ENCODE data around the gene TALDO1. TPM values are rescaled to one million over a fixed set of nuclear protein-coding genes. Genes with fewer than 3 reads are reported as not detected.

The TALDO1 gene
- total and polyA plus RNA-seq, 2 of the 8 experiments (the other 6 are each of a cell fraction or from before 2014, with no cell fraction given), result 265 to 308 TPM

DNA sequence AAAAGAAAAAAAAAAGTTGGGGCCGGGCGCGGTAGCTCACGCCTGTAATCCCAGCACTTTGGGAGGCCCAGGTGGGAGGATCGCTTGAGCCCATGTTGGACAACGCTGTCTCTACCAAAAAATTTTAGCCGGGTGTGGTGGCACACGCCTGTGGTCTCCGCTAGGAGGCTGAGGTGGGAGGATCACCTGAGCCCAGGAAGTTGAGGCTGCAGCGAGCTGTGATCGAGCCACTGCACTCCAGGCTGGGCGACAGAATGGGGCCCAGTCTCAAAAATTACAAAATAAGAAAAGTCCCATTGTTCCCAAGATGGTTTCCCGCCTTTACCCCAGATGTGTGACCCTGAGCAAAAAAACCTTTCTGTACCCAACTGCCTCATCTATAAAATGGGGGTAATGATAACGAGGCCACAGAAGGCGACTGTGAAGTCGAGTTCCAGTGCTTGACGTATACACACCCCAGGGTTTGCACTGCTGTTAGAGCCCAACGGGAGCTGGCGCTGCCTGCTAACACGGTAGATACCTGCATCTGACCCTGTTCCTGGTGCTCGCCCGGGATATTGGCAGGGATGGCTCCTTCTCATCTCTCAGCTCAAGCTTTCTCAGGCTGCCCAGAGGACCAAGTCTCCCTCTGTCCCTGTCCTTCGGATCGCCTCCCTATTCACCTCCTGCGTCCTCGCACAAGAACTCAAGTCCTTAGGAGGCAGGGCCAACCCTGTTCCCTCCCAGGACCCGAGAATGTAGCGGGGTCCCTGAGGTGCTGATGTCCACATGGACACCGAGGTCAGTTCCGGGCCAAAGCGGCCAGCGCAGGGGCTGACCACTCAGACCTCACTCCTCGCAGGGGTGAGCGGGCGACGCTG, 61.4 kb downstream of the TALDO1 start (continued):
- TF ChIP-seq, protein P1, sequence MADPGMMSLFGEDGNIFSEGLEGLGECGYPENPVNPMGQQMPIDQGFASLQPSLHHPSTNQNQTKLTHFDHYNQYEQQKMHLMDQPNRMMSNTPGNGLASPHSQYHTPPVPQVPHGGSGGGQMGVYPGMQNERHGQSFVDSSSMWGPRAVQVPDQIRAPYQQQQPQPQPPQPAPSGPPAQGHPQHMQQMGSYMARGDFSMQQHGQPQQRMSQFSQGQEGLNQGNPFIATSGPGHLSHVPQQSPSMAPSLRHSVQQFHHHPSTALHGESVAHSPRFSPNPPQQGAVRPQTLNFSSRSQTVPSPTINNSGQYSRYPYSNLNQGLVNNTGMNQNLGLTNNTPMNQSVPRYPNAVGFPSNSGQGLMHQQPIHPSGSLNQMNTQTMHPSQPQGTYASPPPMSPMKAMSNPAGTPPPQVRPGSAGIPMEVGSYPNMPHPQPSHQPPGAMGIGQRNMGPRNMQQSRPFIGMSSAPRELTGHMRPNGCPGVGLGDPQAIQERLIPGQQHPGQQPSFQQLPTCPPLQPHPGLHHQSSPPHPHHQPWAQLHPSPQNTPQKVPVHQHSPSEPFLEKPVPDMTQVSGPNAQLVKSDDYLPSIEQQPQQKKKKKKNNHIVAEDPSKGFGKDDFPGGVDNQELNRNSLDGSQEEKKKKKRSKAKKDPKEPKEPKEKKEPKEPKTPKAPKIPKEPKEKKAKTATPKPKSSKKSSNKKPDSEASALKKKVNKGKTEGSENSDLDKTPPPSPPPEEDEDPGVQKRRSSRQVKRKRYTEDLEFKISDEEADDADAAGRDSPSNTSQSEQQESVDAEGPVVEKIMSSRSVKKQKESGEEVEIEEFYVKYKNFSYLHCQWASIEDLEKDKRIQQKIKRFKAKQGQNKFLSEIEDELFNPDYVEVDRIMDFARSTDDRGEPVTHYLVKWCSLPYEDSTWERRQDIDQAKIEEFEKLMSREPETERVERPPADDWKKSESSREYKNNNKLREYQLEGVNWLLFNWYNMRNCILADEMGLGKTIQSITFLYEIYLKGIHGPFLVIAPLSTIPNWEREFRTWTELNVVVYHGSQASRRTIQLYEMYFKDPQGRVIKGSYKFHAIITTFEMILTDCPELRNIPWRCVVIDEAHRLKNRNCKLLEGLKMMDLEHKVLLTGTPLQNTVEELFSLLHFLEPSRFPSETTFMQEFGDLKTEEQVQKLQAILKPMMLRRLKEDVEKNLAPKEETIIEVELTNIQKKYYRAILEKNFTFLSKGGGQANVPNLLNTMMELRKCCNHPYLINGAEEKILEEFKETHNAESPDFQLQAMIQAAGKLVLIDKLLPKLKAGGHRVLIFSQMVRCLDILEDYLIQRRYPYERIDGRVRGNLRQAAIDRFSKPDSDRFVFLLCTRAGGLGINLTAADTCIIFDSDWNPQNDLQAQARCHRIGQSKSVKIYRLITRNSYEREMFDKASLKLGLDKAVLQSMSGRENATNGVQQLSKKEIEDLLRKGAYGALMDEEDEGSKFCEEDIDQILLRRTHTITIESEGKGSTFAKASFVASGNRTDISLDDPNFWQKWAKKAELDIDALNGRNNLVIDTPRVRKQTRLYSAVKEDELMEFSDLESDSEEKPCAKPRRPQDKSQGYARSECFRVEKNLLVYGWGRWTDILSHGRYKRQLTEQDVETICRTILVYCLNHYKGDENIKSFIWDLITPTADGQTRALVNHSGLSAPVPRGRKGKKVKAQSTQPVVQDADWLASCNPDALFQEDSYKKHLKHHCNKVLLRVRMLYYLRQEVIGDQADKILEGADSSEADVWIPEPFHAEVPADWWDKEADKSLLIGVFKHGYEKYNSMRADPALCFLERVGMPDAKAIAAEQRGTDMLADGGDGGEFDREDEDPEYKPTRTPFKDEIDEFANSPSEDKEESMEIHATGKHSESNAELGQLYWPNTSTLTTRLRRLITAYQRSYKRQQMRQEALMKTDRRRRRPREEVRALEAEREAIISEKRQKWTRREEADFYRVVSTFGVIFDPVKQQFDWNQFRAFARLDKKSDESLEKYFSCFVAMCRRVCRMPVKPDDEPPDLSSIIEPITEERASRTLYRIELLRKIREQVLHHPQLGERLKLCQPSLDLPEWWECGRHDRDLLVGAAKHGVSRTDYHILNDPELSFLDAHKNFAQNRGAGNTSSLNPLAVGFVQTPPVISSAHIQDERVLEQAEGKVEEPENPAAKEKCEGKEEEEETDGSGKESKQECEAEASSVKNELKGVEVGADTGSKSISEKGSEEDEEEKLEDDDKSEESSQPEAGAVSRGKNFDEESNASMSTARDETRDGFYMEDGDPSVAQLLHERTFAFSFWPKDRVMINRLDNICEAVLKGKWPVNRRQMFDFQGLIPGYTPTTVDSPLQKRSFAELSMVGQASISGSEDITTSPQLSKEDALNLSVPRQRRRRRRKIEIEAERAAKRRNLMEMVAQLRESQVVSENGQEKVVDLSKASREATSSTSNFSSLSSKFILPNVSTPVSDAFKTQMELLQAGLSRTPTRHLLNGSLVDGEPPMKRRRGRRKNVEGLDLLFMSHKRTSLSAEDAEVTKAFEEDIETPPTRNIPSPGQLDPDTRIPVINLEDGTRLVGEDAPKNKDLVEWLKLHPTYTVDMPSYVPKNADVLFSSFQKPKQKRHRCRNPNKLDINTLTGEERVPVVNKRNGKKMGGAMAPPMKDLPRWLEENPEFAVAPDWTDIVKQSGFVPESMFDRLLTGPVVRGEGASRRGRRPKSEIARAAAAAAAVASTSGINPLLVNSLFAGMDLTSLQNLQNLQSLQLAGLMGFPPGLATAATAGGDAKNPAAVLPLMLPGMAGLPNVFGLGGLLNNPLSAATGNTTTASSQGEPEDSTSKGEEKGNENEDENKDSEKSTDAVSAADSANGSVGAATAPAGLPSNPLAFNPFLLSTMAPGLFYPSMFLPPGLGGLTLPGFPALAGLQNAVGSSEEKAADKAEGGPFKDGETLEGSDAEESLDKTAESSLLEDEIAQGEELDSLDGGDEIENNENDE (IDR thresholded peaks at IDR 0.05; ENCODE audit: insufficient replicate concordance, low read length), result no peak
- TF ChIP-seq TCF12 (IDR thresholded peaks at IDR 0.05; ENCODE audit: low read depth, low read length), result no peak
- no peak for TF ChIP-seq EGR1 (IDR thresholded peaks at IDR 0.05; ENCODE audit: borderline replicate concordance, low read depth, low read length)
- no peak for TF ChIP-seq KDM4A (IDR thresholded peaks at IDR 0.05; ENCODE audit: low read depth, low read length, severe bottlenecking)
- no peak for TF ChIP-seq RAD21 (IDR thresholded peaks at IDR 0.05 in 1 of 2, conservative IDR thresholded peaks at IDR 0.05 in 1 of 2; ENCODE audit: low read depth in 2 of 2, low read length in 2 of 2)
- TF ChIP-seq HDAC2 (IDR thresholded peaks at IDR 0.05; ENCODE audit: borderline replicate concordance in 1 of 2, low read depth in 2 of 2, low read length in 2 of 2), result peak in 1 of 2 experiments; percentile 52; a peak in 1 of 4 replicates
- no peak for TF ChIP-seq SRF (IDR thresholded peaks at IDR 0.05; ENCODE audit: low read depth, low read length)
- no peak for TF ChIP-seq GABPA (IDR thresholded peaks at IDR 0.05; ENCODE audit: borderline replicate concordance, insufficient read depth, low read length)

Data from H1 (cell line).